NCI-H187 (cell line): ENCODE results near the gene SKAP1.
"Not testable (repeated sequence)": the region's sequence is repeated elsewhere in the genome, so short reads cannot be mapped to it uniquely, and the experiment has no call there.

Experiments
- DNase-seq, 2 experiments: peaks; one replicate each; lab custom pipeline; 2025; lab: John Stamatoyannopoulos, UW

The SKAP1 gene

GRCh38 chr17:48207776-48208544, 222.1 kb downstream of the SKAP1 start:
- DNase-seq = no peak

GRCh38 chr17:48207036-48207435, 223.0 kb downstream of the SKAP1 start:
- not testable (repeated sequence) for DNase-seq

- DNase-seq = no peak
These were observed 227.1 kb downstream of the SKAP1 start for GRCh38 chr17:48202959-48203358.

GRCh38 chr17:48198950-48199541, 231.0 kb downstream of the SKAP1 start:
- no peak for DNase-seq

GRCh38 chr17:48195910-48196309, 234.1 kb downstream of the SKAP1 start:
- DNase-seq = no peak

GRCh38 chr17:48194097-48194550, 235.9 kb downstream of the SKAP1 start:
- DNase-seq = peak; percentile 83 to 84

GRCh38 chr17:48192321-48192731, 237.7 kb downstream of the SKAP1 start:
- no peak for DNase-seq

- no peak for DNase-seq
These were observed 238.7 kb downstream of the SKAP1 start for GRCh38 chr17:48191362-48191761.

GRCh38 chr17:48190871-48191270, 239.1 kb downstream of the SKAP1 start:
- no peak for DNase-seq

GRCh38 chr17:48187872-48188608, 242.0 kb downstream of the SKAP1 start:
- DNase-seq = peak; percentile 70 to 75

GRCh38 chr17:48186317-48186716, 243.7 kb downstream of the SKAP1 start:
- not testable (repeated sequence) for DNase-seq

GRCh38 chr17:48184721-48185120, 245.3 kb downstream of the SKAP1 start:
- DNase-seq = no peak

- DNase-seq = no peak
These were observed 248.4 kb downstream of the SKAP1 start for GRCh38 chr17:48181653-48182052.

- no peak for DNase-seq
These were observed 249.0 kb downstream of the SKAP1 start for GRCh38 chr17:48180842-48181629.

GRCh38 chr17:48179071-48179945, 250.7 kb downstream of the SKAP1 start:
- DNase-seq = no peak

- DNase-seq = no peak
These were observed 251.7 kb downstream of the SKAP1 start for GRCh38 chr17:48178317-48178716.

GRCh38 chr17:48177816-48178215, 252.2 kb downstream of the SKAP1 start:
- no peak for DNase-seq

GRCh38 chr17:48176471-48176855, 253.6 kb downstream of the SKAP1 start:
- DNase-seq = no peak

- DNase-seq = no peak
These were observed 254.1 kb downstream of the SKAP1 start for GRCh38 chr17:48175692-48176470.

GRCh38 chr17:48174833-48175523, 255.0 kb downstream of the SKAP1 start:
- no peak for DNase-seq
